Measurements from ENCODE around the gene SLC9A4. TPM values are rescaled to one million over a fixed set of nuclear protein-coding genes. Genes with fewer than 3 reads are reported as not detected.

Gene SLC9A4
- total RNA-seq, 4 donors from 2014 or later, result 0.40 to 0.76 (median 0.47) TPM

GRCh38 chr2:102485147-102485785 is 12.2 kb downstream of the SLC9A4 start:
- intact Hi-C loops (cut with DNase I), result no loop called here

GRCh38 chr2:102486941-102487702 is 14.1 kb downstream of the SLC9A4 start:
- Histone ChIP-seq H3K36me3 (no peaks in the 10 kb centered on the region), H3K27me3 (peaks cover 0 to 3% (median 0%) of the 10 kb centered on the region in 4 donors), H3K27ac (peak overlapping the region in 3 of 4 donors; percentile 58 to 85 (median 73)), H3K4me1 (peaks cover 9 to 42% (median 9%) of the 10 kb centered on the region in 3 donors), H3K9me3 (no peaks in the 10 kb centered on the region), H3K4me3 (no peak overlapping the region)
- TF ChIP-seq, protein P1, sequence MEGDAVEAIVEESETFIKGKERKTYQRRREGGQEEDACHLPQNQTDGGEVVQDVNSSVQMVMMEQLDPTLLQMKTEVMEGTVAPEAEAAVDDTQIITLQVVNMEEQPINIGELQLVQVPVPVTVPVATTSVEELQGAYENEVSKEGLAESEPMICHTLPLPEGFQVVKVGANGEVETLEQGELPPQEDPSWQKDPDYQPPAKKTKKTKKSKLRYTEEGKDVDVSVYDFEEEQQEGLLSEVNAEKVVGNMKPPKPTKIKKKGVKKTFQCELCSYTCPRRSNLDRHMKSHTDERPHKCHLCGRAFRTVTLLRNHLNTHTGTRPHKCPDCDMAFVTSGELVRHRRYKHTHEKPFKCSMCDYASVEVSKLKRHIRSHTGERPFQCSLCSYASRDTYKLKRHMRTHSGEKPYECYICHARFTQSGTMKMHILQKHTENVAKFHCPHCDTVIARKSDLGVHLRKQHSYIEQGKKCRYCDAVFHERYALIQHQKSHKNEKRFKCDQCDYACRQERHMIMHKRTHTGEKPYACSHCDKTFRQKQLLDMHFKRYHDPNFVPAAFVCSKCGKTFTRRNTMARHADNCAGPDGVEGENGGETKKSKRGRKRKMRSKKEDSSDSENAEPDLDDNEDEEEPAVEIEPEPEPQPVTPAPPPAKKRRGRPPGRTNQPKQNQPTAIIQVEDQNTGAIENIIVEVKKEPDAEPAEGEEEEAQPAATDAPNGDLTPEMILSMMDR (IDR thresholded peaks at IDR 0.05), result no peak
- TF ChIP-seq POLR2A (IDR thresholded peaks at IDR 0.05), result no peak
- 38 to 60% methylated on average over 1 of the region's 1 CpG for WGBS, 2 donors
- no peak for DNase-seq
- intact Hi-C loops (cut with DNase I), result no loop called here

More at GRCh38 chr2:102485147-102485785, 12.2 kb downstream of the SLC9A4 start:
- TF ChIP-seq, protein P1 (IDR thresholded peaks at IDR 0.05), result no peak
- no peak for TF ChIP-seq POLR2A (IDR thresholded peaks at IDR 0.05)
- DNase-seq, result no peak
- Histone ChIP-seq H3K4me3 (no peak overlapping the region), H3K36me3 (no peaks in the 10 kb centered on the region), H3K4me1 (peaks cover 9 to 42% (median 9%) of the 10 kb centered on the region in 3 donors), H3K9me3 (no peaks in the 10 kb centered on the region), H3K27ac (no peak overlapping the region), H3K27me3 (peaks cover 0 to 3% (median 0%) of the 10 kb centered on the region in 4 donors)
- WGBS, 2 donors, result 71% methylated on average over 2 to 4 of the region's 5 CpGs

- Histone ChIP-seq H3K9me3 (no peaks in the 10 kb centered on the region), H3K27me3 (peaks cover 0 to 3% (median 0%) of the 10 kb centered on the region in 4 donors), H3K27ac (peak overlapping the region; percentile 9 to 85 (median 66)), H3K4me1 (peaks cover 9 to 42% (median 9%) of the 10 kb centered on the region in 3 donors), H3K4me3 (peak overlapping the region in 1 of 4 donors; percentile 21), H3K36me3 (no peaks in the 10 kb centered on the region)
- intact Hi-C loops (cut with DNase I), result no loop called here
- no peak for DNase-seq
- WGBS, 2 donors, result 22 to 32% methylated on average over 8 of the region's 8 CpGs
- TF ChIP-seq POLR2A (IDR thresholded peaks at IDR 0.05), result no peak
- TF ChIP-seq, protein P1 (IDR thresholded peaks at IDR 0.05), result no peak
Measured at GRCh38 chr2:102487761-102488462, 14.9 kb downstream of the SLC9A4 start.

GRCh38 chr2:102489646-102490045 is 16.6 kb downstream of the SLC9A4 start:
- no peak for TF ChIP-seq POLR2A (IDR thresholded peaks at IDR 0.05)
- TF ChIP-seq, protein P1 (IDR thresholded peaks at IDR 0.05), result no peak
- Histone ChIP-seq H3K9me3 (no peaks in the 10 kb centered on the region), H3K4me3 (no peak overlapping the region), H3K36me3 (no peaks in the 10 kb centered on the region), H3K4me1 (peaks cover 9 to 42% (median 9%) of the 10 kb centered on the region in 3 donors), H3K27me3 (peaks cover 0 to 3% (median 0%) of the 10 kb centered on the region in 4 donors), H3K27ac (peak overlapping the region in 3 of 4 donors; percentile 19 to 57 (median 52))
- DNase-seq, result no peak
- intact Hi-C loops (cut with DNase I), result no loop called here
- WGBS, 2 donors, result 77 to 83% methylated on average over 1 of the region's 1 CpG

Data from esophagus squamous epithelium (tissue), 5 donors.